ENCODE measurements around the gene USP8. TPM values are rescaled to one million over a fixed set of nuclear protein-coding genes. Genes with fewer than 3 reads are reported as not detected.
A peak's percentile ranks its signal among the peaks of the same experiment; 100 is the strongest.

USP8 gene
- total RNA-seq, 1 donor, result 61.2 TPM

GRCh38 chr15:50411870-50412269, 12.3 kb upstream of the USP8 start:
- Histone ChIP-seq H3K4me2 (ENCODE audit: insufficient read depth, low read length) (no peak overlapping the region), H3K9me3 (ENCODE audit: low read depth, low read length) (no peaks in the 10 kb centered on the region), H2AFZ (ENCODE audit: low read length) (no peak overlapping the region), H4K20me1 (ENCODE audit: insufficient read depth, low read length) (no peaks in the 10 kb centered on the region), H3K27ac (ENCODE audit: low read depth, low read length) (no peak overlapping the region), H3K27me3 (ENCODE audit: insufficient read depth, low read length) (peaks cover 16% of the 10 kb centered on the region), H3K79me2 (ENCODE audit: insufficient read depth, low read length) (no peaks in the 10 kb centered on the region), H3K36me3 (ENCODE audit: insufficient read depth, low read length) (no peaks in the 10 kb centered on the region), H3K4me1 (ENCODE audit: insufficient read depth, low read length) (no peaks in the 10 kb centered on the region), H3K4me3 (ENCODE audit: insufficient read depth, low read length) (no peak overlapping the region)
- DNase-seq (ENCODE audit: insufficient read length, low spot score, missing footprints), result no peak
- TF ChIP-seq CTCF (IDR thresholded peaks at IDR 0.05; ENCODE audit: extremely low read depth, low read depth, low read length), result no peak

- Histone ChIP-seq H3K4me1 (ENCODE audit: insufficient read depth, low read length) (no peaks in the 10 kb centered on the region), H3K9me3 (ENCODE audit: low read depth, low read length) (no peaks in the 10 kb centered on the region), H3K36me3 (ENCODE audit: insufficient read depth, low read length) (no peaks in the 10 kb centered on the region), H3K79me2 (ENCODE audit: insufficient read depth, low read length) (no peaks in the 10 kb centered on the region), H3K27ac (ENCODE audit: low read depth, low read length) (no peak overlapping the region), H2AFZ (ENCODE audit: low read length) (no peak overlapping the region), H3K4me3 (ENCODE audit: insufficient read depth, low read length) (no peak overlapping the region), H3K4me2 (ENCODE audit: insufficient read depth, low read length) (no peak overlapping the region), H3K27me3 (ENCODE audit: insufficient read depth, low read length) (peaks cover 8% of the 10 kb centered on the region), H4K20me1 (ENCODE audit: insufficient read depth, low read length) (no peaks in the 10 kb centered on the region)
- no peak for DNase-seq (ENCODE audit: insufficient read length, low spot score, missing footprints)
- no peak for TF ChIP-seq CTCF (IDR thresholded peaks at IDR 0.05; ENCODE audit: extremely low read depth, low read depth, low read length)
Observed at GRCh38 chr15:50414624-50415023, 9.6 kb upstream of the USP8 start.

- Histone ChIP-seq H3K27ac (ENCODE audit: low read depth, low read length) (no peak overlapping the region), H3K79me2 (ENCODE audit: insufficient read depth, low read length) (no peaks in the 10 kb centered on the region), H3K9me3 (ENCODE audit: low read depth, low read length) (no peaks in the 10 kb centered on the region), H4K20me1 (ENCODE audit: insufficient read depth, low read length) (no peaks in the 10 kb centered on the region), H3K27me3 (ENCODE audit: insufficient read depth, low read length) (peaks cover 3% of the 10 kb centered on the region), H3K4me1 (ENCODE audit: insufficient read depth, low read length) (no peaks in the 10 kb centered on the region), H2AFZ (ENCODE audit: low read length) (no peak overlapping the region), H3K4me3 (ENCODE audit: insufficient read depth, low read length) (no peak overlapping the region), H3K4me2 (ENCODE audit: insufficient read depth, low read length) (no peak overlapping the region), H3K36me3 (ENCODE audit: insufficient read depth, low read length) (no peaks in the 10 kb centered on the region)
- no peak for TF ChIP-seq CTCF (IDR thresholded peaks at IDR 0.05; ENCODE audit: extremely low read depth, low read depth, low read length)
- peak; percentile 34 for DNase-seq (ENCODE audit: insufficient read length, low spot score, missing footprints)
Observed at GRCh38 chr15:50415752-50416404, 8.3 kb upstream of the USP8 start.

- H3K9me3 ChIP-seq (ENCODE audit: low read depth, low read length), result no peaks in the 10 kb centered on the region
- no peak overlapping the region for H3K4me3 ChIP-seq (ENCODE audit: insufficient read depth, low read length)
- H4K20me1 ChIP-seq (ENCODE audit: insufficient read depth, low read length), result no peaks in the 10 kb centered on the region
- H3K27ac ChIP-seq (ENCODE audit: low read depth, low read length), result no peak overlapping the region
- H2AFZ ChIP-seq (ENCODE audit: low read length), result no peak overlapping the region
- TF ChIP-seq CTCF (IDR thresholded peaks at IDR 0.05; ENCODE audit: extremely low read depth, low read depth, low read length), result no peak
- no peaks in the 10 kb centered on the region for H3K27me3 ChIP-seq (ENCODE audit: insufficient read depth, low read length)
- DNase-seq (ENCODE audit: insufficient read length, low spot score, missing footprints), result no peak
- no peak overlapping the region for H3K4me2 ChIP-seq (ENCODE audit: insufficient read depth, low read length)
- no peaks in the 10 kb centered on the region for H3K36me3 ChIP-seq (ENCODE audit: insufficient read depth, low read length)
- H3K79me2 ChIP-seq (ENCODE audit: insufficient read depth, low read length), result no peaks in the 10 kb centered on the region
- H3K4me1 ChIP-seq (ENCODE audit: insufficient read depth, low read length), result no peaks in the 10 kb centered on the region
Observed at GRCh38 chr15:50416890-50417289, 7.3 kb upstream of the USP8 start.
